Esophagus squamous epithelium (tissue), 5 donors: ENCODE results near the gene EGF. TPM values are rescaled to one million over a fixed set of nuclear protein-coding genes. Genes with fewer than 3 reads are reported as not detected.

ENCODE experiments used
- DNase-seq: peaks from one replicate; lab custom pipeline; 2025; lab: John Stamatoyannopoulos, UW
- H3K27ac ChIP-seq, 4 donors: fragments of 200-600 bp; sonication (generic); one replicate each; pipeline ENCODE4 v1.5.1; 2016 to 2019; ENCODE audit warnings: mild to moderate bottlenecking in 1 of 4
- H3K27me3 ChIP-seq, 4 donors: fragments of 200-600 bp; sonication (generic); 1 replicate in 3 of 4; 2 replicates in 1 of 4; pipeline versions ENCODE4 v1.5.1 to v1.6.0; 2017 to 2021; ENCODE audit warnings: antibody characterized with exemption in 1 of 4
- H3K36me3 ChIP-seq, 3 donors: fragments of 200-600 bp; sonication (generic); one replicate each; pipeline ENCODE4 v1.5.1; 2016 to 2019
- H3K4me1 ChIP-seq, 3 donors: fragments of 200-600 bp; sonication (generic); one replicate each; pipeline ENCODE4 v1.5.1; 2017 to 2019
- H3K4me3 ChIP-seq, 4 donors: fragments of 200-600 bp; sonication (generic); 1 replicate in 3 of 4; 2 replicates in 1 of 4; pipeline ENCODE4 v1.5.1; 2016 to 2019; ENCODE audit warnings: mild to moderate bottlenecking in 2 of 4, moderate library complexity in 1 of 4
- H3K9me3 ChIP-seq, 3 donors: fragments of 200-600 bp; sonication (generic); one replicate each; pipeline ENCODE4 v1.5.1; 2016 to 2019
- POLR2A ChIP-seq, 4 donors: fragments of 450-650 bp; IDR thresholded peaks; one replicate each; pipeline ENCODE4 v1.6.1; 2017; ENCODE audit warnings: antibody characterized with exemption in 4 of 4, mild to moderate bottlenecking in 4 of 4, moderate library complexity in 3 of 4
- WGBS, 2 donors: methylation state at CpG; one replicate each; pipeline ENCODE4 v1.1.5; 2018; 5-methylcytosine and 5-hydroxymethylcytosine counted together
- intact Hi-C: fragments of 100-400 bp; cut with DNase I; formaldehyde crosslinking; loops from one replicate; pipeline ENCODE4 v1.15.0; 2022
- total RNA-seq, 4 donors: library from RNA; depleted of rRNA; stranded (reverse); fragments of >200 nt; gene quantifications; one replicate each; pipeline ENCODE4 v1.1.0, GENCODE V29; 2016
- TF ChIP-seq, protein P1 (sequence below), 6 experiments: fragments of 450-650 bp in 4 of 6; fragments of 200-600 bp in 2 of 6; sonication (generic) in 2 of 6; IDR thresholded peaks; one replicate each; pipeline ENCODE4 v1.5.1; 2016 to 2019; ENCODE audit warnings: antibody characterized with exemption in 6 of 6, mild to moderate bottlenecking in 4 of 6, moderate library complexity in 4 of 6
- donor health status: DM: yes; HTN: yes; CAD: no.

EGF gene
- total RNA-seq, 4 donors from 2014 or later = 0.19 to 0.70 (median 0.47) TPM

DNA sequence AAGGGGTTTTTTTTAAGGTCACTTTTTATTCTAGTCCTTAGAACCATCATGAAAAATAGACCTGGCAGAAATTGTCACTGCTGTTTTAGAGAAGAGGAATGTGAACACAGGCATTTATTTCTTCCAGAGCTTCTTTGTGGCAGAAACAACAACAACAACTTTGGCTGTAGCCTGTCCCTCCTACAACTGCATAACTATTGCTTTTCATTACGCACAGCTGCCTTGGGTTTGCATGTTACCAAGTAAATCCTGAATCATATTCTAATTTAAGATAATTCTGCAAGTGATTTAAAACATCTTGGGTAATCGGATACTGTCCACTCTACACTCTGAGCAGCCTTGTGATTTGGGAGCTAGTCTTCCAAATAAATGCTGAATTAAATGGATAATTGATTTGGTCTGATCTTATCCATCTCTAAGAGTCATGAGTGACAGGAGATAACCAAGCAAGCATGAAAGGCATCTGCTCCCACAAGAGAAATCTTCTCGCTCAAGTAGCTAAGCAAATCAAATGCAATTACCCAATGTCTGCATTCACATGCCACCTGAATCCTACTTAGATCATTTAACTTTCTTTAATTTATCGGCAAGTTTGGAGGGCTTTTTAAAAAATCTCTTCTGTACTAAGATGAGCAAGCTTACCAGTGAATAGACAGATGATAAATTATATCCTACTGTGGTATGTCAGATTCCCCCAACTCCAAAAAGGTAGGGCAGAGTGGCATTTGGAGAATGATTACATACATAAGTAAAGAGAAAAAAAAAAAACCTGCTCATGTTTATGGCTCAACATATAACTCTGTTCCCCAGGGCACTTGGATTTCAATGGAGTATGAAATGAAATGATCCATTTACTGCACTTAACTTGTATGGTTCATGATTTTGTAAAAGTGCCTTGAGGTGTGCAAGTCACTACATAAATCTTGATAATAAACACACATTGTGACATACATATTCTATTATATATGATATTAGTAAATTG, 73.6 kb downstream of the EGF start:
- Histone ChIP-seq H3K27me3 (no peaks in the 10 kb centered on the region), H3K36me3 (no peaks in the 10 kb centered on the region), H3K9me3 (no peaks in the 10 kb centered on the region), H3K27ac (peak overlapping the region in 1 of 4 donors; percentile 88), H3K4me3 (no peak overlapping the region), H3K4me1 (peaks cover 7 to 46% (median 14%) of the 10 kb centered on the region in 3 donors)
- intact Hi-C loops = no loop called here
- DNase-seq = no peak
- WGBS, 2 donors = 59 to 75% methylated on average over 4 of the region's 4 CpGs
- no peak for TF ChIP-seq POLR2A (IDR thresholded peaks at IDR 0.05)
- TF ChIP-seq, protein P1, sequence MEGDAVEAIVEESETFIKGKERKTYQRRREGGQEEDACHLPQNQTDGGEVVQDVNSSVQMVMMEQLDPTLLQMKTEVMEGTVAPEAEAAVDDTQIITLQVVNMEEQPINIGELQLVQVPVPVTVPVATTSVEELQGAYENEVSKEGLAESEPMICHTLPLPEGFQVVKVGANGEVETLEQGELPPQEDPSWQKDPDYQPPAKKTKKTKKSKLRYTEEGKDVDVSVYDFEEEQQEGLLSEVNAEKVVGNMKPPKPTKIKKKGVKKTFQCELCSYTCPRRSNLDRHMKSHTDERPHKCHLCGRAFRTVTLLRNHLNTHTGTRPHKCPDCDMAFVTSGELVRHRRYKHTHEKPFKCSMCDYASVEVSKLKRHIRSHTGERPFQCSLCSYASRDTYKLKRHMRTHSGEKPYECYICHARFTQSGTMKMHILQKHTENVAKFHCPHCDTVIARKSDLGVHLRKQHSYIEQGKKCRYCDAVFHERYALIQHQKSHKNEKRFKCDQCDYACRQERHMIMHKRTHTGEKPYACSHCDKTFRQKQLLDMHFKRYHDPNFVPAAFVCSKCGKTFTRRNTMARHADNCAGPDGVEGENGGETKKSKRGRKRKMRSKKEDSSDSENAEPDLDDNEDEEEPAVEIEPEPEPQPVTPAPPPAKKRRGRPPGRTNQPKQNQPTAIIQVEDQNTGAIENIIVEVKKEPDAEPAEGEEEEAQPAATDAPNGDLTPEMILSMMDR (IDR thresholded peaks at IDR 0.05) = no peak

DNA sequence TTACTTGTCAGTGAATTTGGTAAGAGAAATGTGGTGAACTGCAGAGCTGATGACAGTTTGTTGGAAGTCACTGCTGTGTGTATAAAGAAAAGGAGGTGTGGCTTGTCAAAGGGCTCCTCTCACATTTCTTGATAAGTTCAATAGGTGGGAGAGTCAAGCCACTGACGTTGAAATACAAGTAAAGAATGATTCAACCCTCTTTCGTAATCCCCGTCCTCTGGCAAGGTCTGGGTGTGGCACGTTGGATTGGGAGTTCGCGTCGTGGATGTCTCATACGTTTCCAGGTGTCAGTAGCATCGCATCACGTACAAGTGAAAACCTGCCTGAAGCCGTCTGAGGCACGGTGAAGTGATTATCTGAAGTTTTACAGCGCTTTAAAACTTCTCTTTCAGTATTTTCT, 76.4 kb downstream of the EGF start:
- peak overlapping the region; percentile 77 to 89 (median 87) for H3K27ac ChIP-seq
- 35 to 57% methylated on average over 13 of the region's 13 CpGs for WGBS, 2 donors

DNA sequence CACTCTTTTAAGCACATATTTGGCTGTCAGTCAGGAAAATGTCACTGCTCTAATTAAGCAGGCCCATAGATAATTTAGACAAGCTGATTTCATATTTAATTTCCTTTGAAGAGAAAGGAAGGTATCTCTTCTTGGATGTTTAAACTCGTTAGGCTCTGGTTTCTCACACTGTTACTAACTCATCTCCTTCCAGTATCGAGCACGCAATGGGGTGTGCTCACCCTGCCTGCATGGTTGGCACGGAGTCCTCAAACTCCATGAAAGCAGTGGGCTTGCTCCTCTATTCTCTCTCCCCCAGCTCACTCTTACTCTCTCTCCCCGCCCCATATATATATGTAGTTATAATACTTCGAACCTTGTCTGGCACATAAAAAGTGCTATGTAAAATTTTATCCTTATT, 76.9 kb downstream of the EGF start:
- Histone ChIP-seq H3K36me3 (no peaks in the 10 kb centered on the region), H3K4me1 (peaks cover 7 to 62% (median 14%) of the 10 kb centered on the region in 3 donors), H3K27me3 (no peaks in the 10 kb centered on the region), H3K4me3 (peak overlapping the region in 2 of 4 donors; percentile 2 to 12), H3K27ac (peak overlapping the region; percentile 77 to 89 (median 87)), H3K9me3 (no peaks in the 10 kb centered on the region)
- TF ChIP-seq POLR2A (IDR thresholded peaks at IDR 0.05) = no peak
- TF ChIP-seq, protein P1 (IDR thresholded peaks at IDR 0.05) = no peak
- DNase-seq = no peak
- intact Hi-C loops = no loop called here
- 41 to 56% methylated on average over 6 of the region's 6 CpGs for WGBS, 2 donors

More for the DNA sequence above, 76.4 kb downstream of the EGF start:
- intact Hi-C loops = no loop called here
- no peaks in the 10 kb centered on the region for H3K9me3 ChIP-seq
- no peak for DNase-seq
- TF ChIP-seq, protein P1 (IDR thresholded peaks at IDR 0.05) = no peak
- TF ChIP-seq POLR2A (IDR thresholded peaks at IDR 0.05) = peak in 1 of 4 donors; percentile 5
- peaks cover 7 to 57% (median 14%) of the 10 kb centered on the region in 3 donors for H3K4me1 ChIP-seq
- no peaks in the 10 kb centered on the region for H3K36me3 ChIP-seq
- no peaks in the 10 kb centered on the region for H3K27me3 ChIP-seq
- H3K4me3 ChIP-seq = peak overlapping the region in 2 of 4 donors; percentile 2 to 12

DNA sequence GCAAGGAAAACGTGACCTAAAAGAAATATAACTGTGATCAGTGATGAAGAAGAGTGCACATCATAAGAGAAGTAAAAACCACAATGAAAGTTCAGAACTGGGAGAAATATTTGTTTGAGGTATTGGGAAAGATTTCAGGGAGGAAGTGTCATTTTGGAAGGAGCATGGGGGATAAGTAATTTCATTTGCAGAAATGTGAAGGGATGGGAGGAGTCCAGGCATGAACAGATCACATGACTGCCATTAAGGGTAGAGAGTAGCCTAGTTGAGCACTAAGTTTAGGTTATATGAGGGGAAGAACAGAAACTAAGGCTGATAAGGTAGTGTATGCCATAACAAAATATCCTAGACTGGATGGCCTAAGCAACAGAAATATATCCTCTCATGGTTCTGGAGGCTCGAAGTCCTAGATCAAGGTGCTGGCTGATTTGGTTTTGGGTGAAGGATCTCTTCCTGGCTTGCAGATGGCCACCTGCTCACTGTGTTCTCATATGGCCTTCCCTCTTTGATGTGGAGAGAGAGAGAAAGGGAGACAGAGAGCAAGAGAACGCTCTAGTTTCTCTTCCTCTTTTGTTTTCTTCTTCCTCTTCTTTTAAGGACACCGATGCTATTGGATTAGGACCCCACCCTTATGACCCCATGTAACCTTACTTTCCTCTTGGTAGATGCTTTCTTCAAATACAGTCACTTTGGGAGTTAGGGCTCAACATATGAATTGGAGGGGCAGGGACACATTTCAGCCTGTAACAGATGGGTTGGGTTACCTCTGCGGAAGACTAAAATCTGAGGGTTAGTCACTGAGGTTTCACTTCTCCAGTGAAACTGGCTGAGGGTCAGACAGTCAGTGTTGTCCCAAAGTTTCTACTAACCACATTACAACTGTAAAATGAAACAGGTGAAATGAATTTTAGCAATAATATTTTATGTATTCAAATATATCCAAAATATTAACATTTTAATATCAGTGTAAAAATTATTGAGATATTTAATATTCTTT, 77.9 kb downstream of the EGF start:
- Histone ChIP-seq H3K27ac (peak overlapping the region; percentile 77 to 89 (median 87)), H3K36me3 (no peaks in the 10 kb centered on the region)

More for the DNA sequence above, 77.9 kb downstream of the EGF start:
- Histone ChIP-seq H3K4me1 (peaks cover 7 to 63% (median 14%) of the 10 kb centered on the region in 3 donors), H3K27me3 (no peaks in the 10 kb centered on the region), H3K9me3 (no peaks in the 10 kb centered on the region), H3K4me3 (no peak overlapping the region)
- intact Hi-C loops = no loop called here
- TF ChIP-seq, protein P1 (IDR thresholded peaks at IDR 0.05) = no peak
- no peak for TF ChIP-seq POLR2A (IDR thresholded peaks at IDR 0.05)
- DNase-seq = no peak
- WGBS, 2 donors = 70 to 71% methylated on average over 5 of the region's 5 CpGs
